K562 (cell line): ENCODE data around the gene UBAC2.

Experiments used
- ELF4 ChIP-seq: fragments of 450-650 bp; formaldehyde crosslinking; IDR thresholded peaks from 2 replicates; pipeline ENCODE4 v1.4.0; 2022; ENCODE audit warnings: missing genetic modification characterization
- FOS ChIP-seq: IDR thresholded peaks from 3 replicates; pipeline ENCODE4 v1.6.1; 2011; ENCODE audit not compliant: insufficient read length; ENCODE audit errors: extremely low read depth
- IRF2 ChIP-seq: sonication (generic); formaldehyde crosslinking; IDR thresholded peaks from 2 replicates; pipeline ENCODE4 v1.8.1; 2022; ENCODE audit warnings: mild to moderate bottlenecking, missing genetic modification reagents
- NELFE ChIP-seq: IDR thresholded peaks from 2 replicates; pipeline ENCODE4 v1.6.1; 2011; ENCODE audit warnings: mild to moderate bottlenecking; ENCODE audit not compliant: insufficient read depth, insufficient read length
- NFIC ChIP-seq: fragments of 450-650 bp; IDR thresholded peaks from 2 replicates; pipeline ENCODE4 v1.6.1; 2017; ENCODE audit warnings: mild to moderate bottlenecking, inconsistent platforms
- NONO ChIP-seq, 2 experiments: fragments of 200-400 bp in 1 of 2; fragments of 450-650 bp in 1 of 2; formaldehyde crosslinking in 1 of 2; IDR thresholded peaks; 2 replicates each; pipeline ENCODE4 v1.6.1; 2017; ENCODE audit warnings: low read depth in 2 of 2, mild to moderate bottlenecking in 2 of 2, moderate library complexity in 2 of 2, low read length in 1 of 2
- POLR2AphosphoS5 ChIP-seq: IDR thresholded peaks from 2 replicates; pipeline ENCODE4 v1.6.1; 2011; ENCODE audit warnings: mild to moderate bottlenecking, low read depth, low read length, moderate library complexity; ENCODE audit not compliant: control insufficient read depth, insufficient read depth
- ZNF609 ChIP-seq: sonication (generic); formaldehyde crosslinking; IDR thresholded peaks from 2 replicates; pipeline ENCODE4 v1.8.1; 2023; ENCODE audit warnings: missing genetic modification reagents, mild to moderate bottlenecking, borderline replicate concordance
- TF ChIP-seq, protein P1 (sequence below): fragments of 150-350 bp; IDR thresholded peaks from 2 replicates; pipeline ENCODE4 v1.6.1; 2014; ENCODE audit warnings: low read depth, mild to moderate bottlenecking, low read length, borderline replicate concordance
- TF ChIP-seq, protein P2 (sequence below): sonication (generic); formaldehyde crosslinking; IDR thresholded peaks from 2 replicates; pipeline ENCODE4 v1.8.0; 2022; ENCODE audit warnings: mild to moderate bottlenecking, missing genetic modification reagents, borderline replicate concordance

GRCh38 chr13:99393791-99394735, 193.4 kb downstream of the UBAC2 start:
- TF ChIP-seq NFIC, result no peak
- no peak for TF ChIP-seq IRF2
- TF ChIP-seq FOS, result no peak
- TF ChIP-seq POLR2AphosphoS5, result no peak
- TF ChIP-seq NELFE, result no peak
- TF ChIP-seq, protein P1, sequence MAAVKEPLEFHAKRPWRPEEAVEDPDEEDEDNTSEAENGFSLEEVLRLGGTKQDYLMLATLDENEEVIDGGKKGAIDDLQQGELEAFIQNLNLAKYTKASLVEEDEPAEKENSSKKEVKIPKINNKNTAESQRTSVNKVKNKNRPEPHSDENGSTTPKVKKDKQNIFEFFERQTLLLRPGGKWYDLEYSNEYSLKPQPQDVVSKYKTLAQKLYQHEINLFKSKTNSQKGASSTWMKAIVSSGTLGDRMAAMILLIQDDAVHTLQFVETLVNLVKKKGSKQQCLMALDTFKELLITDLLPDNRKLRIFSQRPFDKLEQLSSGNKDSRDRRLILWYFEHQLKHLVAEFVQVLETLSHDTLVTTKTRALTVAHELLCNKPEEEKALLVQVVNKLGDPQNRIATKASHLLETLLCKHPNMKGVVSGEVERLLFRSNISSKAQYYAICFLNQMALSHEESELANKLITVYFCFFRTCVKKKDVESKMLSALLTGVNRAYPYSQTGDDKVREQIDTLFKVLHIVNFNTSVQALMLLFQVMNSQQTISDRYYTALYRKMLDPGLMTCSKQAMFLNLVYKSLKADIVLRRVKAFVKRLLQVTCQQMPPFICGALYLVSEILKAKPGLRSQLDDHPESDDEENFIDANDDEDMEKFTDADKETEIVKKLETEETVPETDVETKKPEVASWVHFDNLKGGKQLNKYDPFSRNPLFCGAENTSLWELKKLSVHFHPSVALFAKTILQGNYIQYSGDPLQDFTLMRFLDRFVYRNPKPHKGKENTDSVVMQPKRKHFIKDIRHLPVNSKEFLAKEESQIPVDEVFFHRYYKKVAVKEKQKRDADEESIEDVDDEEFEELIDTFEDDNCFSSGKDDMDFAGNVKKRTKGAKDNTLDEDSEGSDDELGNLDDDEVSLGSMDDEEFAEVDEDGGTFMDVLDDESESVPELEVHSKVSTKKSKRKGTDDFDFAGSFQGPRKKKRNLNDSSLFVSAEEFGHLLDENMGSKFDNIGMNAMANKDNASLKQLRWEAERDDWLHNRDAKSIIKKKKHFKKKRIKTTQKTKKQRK, result no peak
- TF ChIP-seq, protein P2, sequence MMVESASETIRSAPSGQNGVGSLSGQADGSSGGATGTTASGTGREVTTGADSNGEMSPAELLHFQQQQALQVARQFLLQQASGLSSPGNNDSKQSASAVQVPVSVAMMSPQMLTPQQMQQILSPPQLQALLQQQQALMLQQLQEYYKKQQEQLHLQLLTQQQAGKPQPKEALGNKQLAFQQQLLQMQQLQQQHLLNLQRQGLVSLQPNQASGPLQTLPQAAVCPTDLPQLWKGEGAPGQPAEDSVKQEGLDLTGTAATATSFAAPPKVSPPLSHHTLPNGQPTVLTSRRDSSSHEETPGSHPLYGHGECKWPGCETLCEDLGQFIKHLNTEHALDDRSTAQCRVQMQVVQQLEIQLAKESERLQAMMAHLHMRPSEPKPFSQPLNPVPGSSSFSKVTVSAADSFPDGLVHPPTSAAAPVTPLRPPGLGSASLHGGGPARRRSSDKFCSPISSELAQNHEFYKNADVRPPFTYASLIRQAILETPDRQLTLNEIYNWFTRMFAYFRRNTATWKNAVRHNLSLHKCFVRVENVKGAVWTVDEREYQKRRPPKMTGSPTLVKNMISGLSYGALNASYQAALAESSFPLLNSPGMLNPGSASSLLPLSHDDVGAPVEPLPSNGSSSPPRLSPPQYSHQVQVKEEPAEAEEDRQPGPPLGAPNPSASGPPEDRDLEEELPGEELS, result no peak
- TF ChIP-seq ELF4 (CRISPR knock-in tag), result no peak
- TF ChIP-seq ZNF609 (CRISPR knock-in tag), result no peak
- no peak for TF ChIP-seq NONO (IDR thresholded peaks at IDR 0.05; ENCODE audit: low read depth in 2 of 2, low read length in 1 of 2)
